HepG2 (cell line): ENCODE data around the gene KIF26B. TPM values are rescaled to one million over a fixed set of nuclear protein-coding genes. Genes with fewer than 3 reads are reported as not detected.
A peak's percentile ranks its signal among the peaks of the same experiment; 100 is the strongest.

Experiments used
- ATAC-seq: fragments of 200-7000 bp; cut with Tn5 transposase; 3 replicates; pipeline ENCODE4 v1.9.1; 2020; ENCODE audit warnings: mild to moderate bottlenecking, moderate library complexity
- BruUV-seq: library from RNA; stranded (reverse); fragments of 400-500 nt; replicated peaks from 2 replicates; lab custom pipeline; 2021; lab: Mats Ljungman, UMichigan
- CTCF ChIA-PET: fragments of 300-600 bp; formaldehyde crosslinking; extraction: SDS; loops from one replicate; lab custom pipeline; 2021; ENCODE audit warnings: low total read pairs, inconsistent platforms, low intra/inter-chr PET ratio; lab: Yijun Ruan, JAX
- POLR2A ChIA-PET: fragments of 350-600 bp; sonication (Branson Sonifier 250); formaldehyde crosslinking; loops from one replicate; lab custom pipeline; 2020; ENCODE audit warnings: antibody characterized with exemption, inconsistent platforms; lab: Yijun Ruan, JAX
- DNase-seq: peaks from one replicate; pipeline ENCODE4 v3.0.0-alpha.2; 2015; ENCODE audit warnings: low spot score
- FAIRE-seq: peaks from 3 replicates; lab custom pipeline; 2011; peaks lifted over from hg19 to GRCh38; lab: Jason Lieb, UNC
- H2AFZ ChIP-seq: one replicate; pipeline ENCODE4 v1.6.1; 2011; ENCODE audit warnings: low read length, inconsistent platforms
- H3K27ac ChIP-seq: fragments of 300-600 bp; 3 replicates; pipeline ENCODE4 v1.8.0; 2011; ENCODE audit warnings: mixed run types, mild to moderate bottlenecking, mixed read lengths, low read length, inconsistent platforms; ENCODE audit not compliant: insufficient read depth; ENCODE audit errors: extremely low read length
- H3K27me3 ChIP-seq, 2 experiments: fragments of 200-600 bp in 1 of 2; 2 replicates in 1 of 2; 3 replicates in 1 of 2; pipeline versions ENCODE4 v1.6.0 to v1.8.0; 2011; ENCODE audit warnings: low read length in 2 of 2, mild to moderate bottlenecking in 2 of 2, moderate library complexity in 2 of 2, inconsistent platforms in 1 of 2; ENCODE audit not compliant: insufficient read depth in 2 of 2, control insufficient read depth in 1 of 2
- H3K36me3 ChIP-seq, 2 experiments: fragments of 200-600 bp in 1 of 2; replicated peaks in 1 of 2; 2 replicates in 1 of 2; 3 replicates in 1 of 2; pipeline versions ENCODE4 v1.5.1 to v1.8.0; 2011; ENCODE audit warnings: low read length in 2 of 2, inconsistent platforms in 1 of 2; ENCODE audit not compliant: insufficient read depth in 2 of 2, control insufficient read depth in 1 of 2
- H3K4me1 ChIP-seq: 2 replicates; pipeline ENCODE4 v1.5.1; 2012; ENCODE audit warnings: low read length, inconsistent platforms; ENCODE audit not compliant: insufficient read depth
- H3K4me2 ChIP-seq: 2 replicates; pipeline ENCODE4 v1.6.0; 2011; ENCODE audit warnings: low read depth, low read length, inconsistent platforms
- H3K4me3 ChIP-seq, 3 experiments: fragments of 200-600 bp in 1 of 3; sonication (generic), shearing (Covaris generic) in 1 of 3; replicated peaks in 1 of 3; 2 replicates each; pipeline ENCODE4 v1.5.1; 2011 to 2016; ENCODE audit warnings: low read length in 3 of 3, inconsistent platforms in 2 of 3, low read depth in 2 of 3, mild to moderate bottlenecking in 2 of 3, control low read depth in 1 of 3, mixed read lengths in 1 of 3; ENCODE audit not compliant: insufficient read depth in 1 of 3
- H3K79me2 ChIP-seq: one replicate; pipeline ENCODE4 v1.6.1; 2011; ENCODE audit warnings: low read length, inconsistent platforms; ENCODE audit not compliant: insufficient read depth
- H3K9ac ChIP-seq: 2 replicates; pipeline ENCODE4 v1.6.0; 2011; ENCODE audit warnings: mild to moderate bottlenecking, low read depth, low read length, inconsistent platforms; ENCODE audit not compliant: insufficient read depth
- H3K9me3 ChIP-seq: 2 replicates; pipeline ENCODE4 v1.5.1; 2012; ENCODE audit warnings: mild to moderate bottlenecking, low read length
- H4K20me1 ChIP-seq: 2 replicates; pipeline ENCODE4 v1.6.0; 2011; ENCODE audit warnings: inconsistent platforms, mild to moderate bottlenecking, low read length, moderate library complexity; ENCODE audit not compliant: insufficient read depth
- BCL6 ChIP-seq: IDR thresholded peaks from 2 replicates; pipeline ENCODE4 v1.6.1; 2016; ENCODE audit warnings: missing genetic modification reagents, missing compliant biosample characterization
- FOXA1 ChIP-seq, 2 experiments: fragments of 450-650 bp in 1 of 2; sonication (generic) in 1 of 2; formaldehyde crosslinking in 1 of 2; IDR thresholded peaks; 2 replicates each; pipeline versions ENCODE4 v1.4.0 to v1.6.1; 2016 to 2020; ENCODE audit warnings: missing genetic modification reagents in 1 of 2
- FOXA3 ChIP-seq: IDR thresholded peaks from 2 replicates; pipeline ENCODE4 v1.6.1; 2016; ENCODE audit warnings: missing genetic modification reagents, missing compliant biosample characterization
- HHEX ChIP-seq: IDR thresholded peaks from 2 replicates; pipeline ENCODE4 v1.6.1; 2016; ENCODE audit warnings: control low read depth
- HNF4A ChIP-seq: sonication (generic); formaldehyde crosslinking; IDR thresholded peaks from 2 replicates; pipeline ENCODE4 v1.4.0; 2020; ENCODE audit warnings: missing genetic modification reagents
- KDM6A ChIP-seq: IDR thresholded peaks from 2 replicates; pipeline ENCODE4 v1.6.1; 2016; ENCODE audit warnings: low read depth
- LCORL ChIP-seq, 2 experiments: fragments of 450-650 bp in 1 of 2; sonication (generic) in 1 of 2; formaldehyde crosslinking in 1 of 2; IDR thresholded peaks; 2 replicates each; pipeline versions ENCODE4 v1.5.0 to v1.6.1; 2017 to 2020; ENCODE audit warnings: antibody characterized with exemption in 1 of 2, missing genetic modification reagents in 1 of 2
- MED13 ChIP-seq: sonication (generic); formaldehyde crosslinking; IDR thresholded peaks from 2 replicates; pipeline ENCODE4 v1.5.0; 2020; ENCODE audit warnings: missing genetic modification reagents
- RARA ChIP-seq: IDR thresholded peaks from 2 replicates; pipeline ENCODE4 v1.6.1; 2016; ENCODE audit warnings: missing genetic modification reagents, missing compliant biosample characterization
- SAP130 ChIP-seq: IDR thresholded peaks from 2 replicates; pipeline ENCODE4 v1.6.1; 2016; ENCODE audit warnings: low read depth
- STAG1 ChIP-seq: sonication (generic); formaldehyde crosslinking; IDR thresholded peaks from 2 replicates; pipeline ENCODE4 v1.4.0; 2020; ENCODE audit warnings: missing genetic modification reagents
- TCF7 ChIP-seq: sonication (generic); IDR thresholded peaks from 2 replicates; pipeline ENCODE4 v1.6.1; 2016; ENCODE audit warnings: antibody characterized with exemption, low read depth
- ZNF264 ChIP-seq: sonication (generic); formaldehyde crosslinking; IDR thresholded peaks from 2 replicates; pipeline ENCODE4 v1.4.0; 2020; ENCODE audit warnings: missing genetic modification reagents
- WGBS: methylation state at CpG from one replicate; pipeline ENCODE4 v1.1.6; 2017; ENCODE audit warnings: low lambda C conversion rate; 5-methylcytosine and 5-hydroxymethylcytosine counted together
- in situ Hi-C: cut with HindIII; loops from 2 replicates; pipeline ENCODE4 v1.10.0; 2017; ENCODE audit warnings: low pct_unique_long_range_greater_than_20kb; ENCODE audit not compliant: extremely low pct_ligation_motif_present
- intact Hi-C: fragments of 100-400 bp; cut with micrococcal nuclease; formaldehyde crosslinking; loops from one replicate; pipeline ENCODE4 v1.10.0; 2022; ENCODE audit not compliant: unreplicated experiment
- polyA plus RNA-seq, 8 experiments: library from polyadenylated mRNA; depleted of rRNA in 3 of 8; stranded (reverse) in 7 of 8; unstranded in 1 of 8; fragments of >200 nt; fragmentation: Illumina TruSeq in 4 of 8; extraction: Trizol in 4 of 8; gene quantifications; 2 replicates each; pipeline versions ENCODE4 v1.2.1 to v1.2.3, GENCODE V29; 2011 to 2016; ENCODE audit warnings: low read depth in 4 of 8, missing spikeins in 1 of 8, mixed read lengths in 1 of 8; ENCODE audit not compliant: insufficient read depth in 1 of 8
- total RNA-seq, 5 experiments: library from RNA; depleted of rRNA; stranded (reverse); fragments of >200 nt; fragmentation: Illumina TruSeq; extraction: Trizol; gene quantifications; 2 replicates each; pipeline ENCODE4 v1.2.3, GENCODE V29; 2016; ENCODE audit warnings: low read depth in 1 of 5
- TF ChIP-seq, protein P1 (sequence below): IDR thresholded peaks from 2 replicates; pipeline ENCODE4 v1.6.1; 2018; ENCODE audit warnings: missing genetic modification reagents, mild to moderate bottlenecking, missing compliant biosample characterization
- TF ChIP-seq, protein P2 (sequence below), 2 experiments: IDR thresholded peaks; 2 replicates each; pipeline ENCODE4 v1.6.1; 2011 to 2012; ENCODE audit warnings: low read length in 2 of 2, borderline replicate concordance in 1 of 2, low read depth in 1 of 2, mild to moderate bottlenecking in 1 of 2, moderate library complexity in 1 of 2

Gene KIF26B
- total and polyA plus RNA-seq, 2 of the 13 experiments (the other 11 are each of a cell fraction or from before 2014, with no cell fraction given) = 0.08 to 0.09 TPM

DNA sequence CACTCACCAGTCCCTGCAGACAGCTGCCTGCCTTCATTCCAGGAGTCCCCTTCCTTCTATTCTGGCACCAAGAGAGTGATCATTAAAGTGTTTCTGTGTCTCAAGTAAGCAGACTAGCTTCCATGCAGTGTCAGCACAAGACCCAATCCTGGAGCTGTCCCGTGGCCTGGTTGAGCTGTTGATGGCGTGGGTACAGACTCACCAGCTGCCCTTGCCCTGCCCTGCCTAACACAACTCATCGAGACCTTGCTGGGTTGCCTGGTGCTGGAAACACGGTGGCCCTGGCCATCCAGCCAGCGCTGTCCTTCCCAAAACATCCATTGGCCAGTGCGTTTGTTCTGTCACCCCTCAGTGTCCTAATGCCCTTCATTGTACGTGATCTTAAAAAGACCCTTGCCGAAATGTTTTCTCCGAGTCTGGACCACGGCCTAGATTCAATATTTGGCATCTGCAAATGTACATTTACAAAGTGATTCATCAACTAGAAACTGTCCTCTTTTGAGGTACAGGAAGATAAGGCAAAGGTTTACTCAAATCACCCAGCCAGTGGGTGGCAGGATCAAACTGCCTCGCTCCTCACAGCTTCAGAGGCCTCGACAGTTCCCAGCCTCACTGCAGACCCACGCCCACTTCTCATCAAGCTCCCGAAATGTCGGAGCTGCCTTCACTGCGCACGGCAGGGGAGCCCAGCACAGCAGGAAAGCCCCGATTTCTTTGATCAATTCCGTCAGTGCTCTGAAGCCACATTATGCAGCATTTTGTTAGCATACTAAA, 494.2 kb downstream of the KIF26B start:
- WGBS = 43% methylated on average over 16 of the region's 19 CpGs
- H3K4me3 ChIP-seq = no peak overlapping the region
- peaks cover 0 to 4% of the 10 kb centered on the region in 2 experiments; a peak in 2 of 5 replicates for H3K27me3 ChIP-seq
- H3K27ac ChIP-seq = no peak overlapping the region
- H4K20me1 ChIP-seq = no peaks in the 10 kb centered on the region
- in situ Hi-C loops = no loop called here
- no peak overlapping the region for H3K4me2 ChIP-seq
- H2AFZ ChIP-seq = no peak overlapping the region
- ChIA-PET CTCF (no interaction called here), POLR2A (no interaction called here)
- no peaks in the 10 kb centered on the region for H3K36me3 ChIP-seq
- intact Hi-C loops = no loop called here
- BruUV-seq = no TSS peak
- peak; percentile 66 for ATAC-seq
- H3K4me1 ChIP-seq = peaks cover 11% of the 10 kb centered on the region; the same call in 1 of the 2 replicates
- FAIRE-seq = no peak
- no peak for DNase-seq
- no peaks in the 10 kb centered on the region for H3K79me2 ChIP-seq
- no peak overlapping the region for H3K9ac ChIP-seq
- H3K9me3 ChIP-seq = no peaks in the 10 kb centered on the region
- no peak for TF ChIP-seq MED13
- TF ChIP-seq ZNF264 (CRISPR knock-in tag) = no peak
- 0 out of 2 replicates have a peak, but pooled peaks have one; percentile 17 for TF ChIP-seq SAP130 (CRISPR knock-in tag)
- TF ChIP-seq FOXA3 (CRISPR knock-in tag) = peak; percentile 9; the same call in 1 of the 2 replicates
- 0 out of 2 replicates have a peak, but pooled peaks have one; percentile 7 for TF ChIP-seq STAG1 (CRISPR knock-in tag)
- TF ChIP-seq RARA = peak; percentile 57; the same call in 1 of the 2 replicates
- TF ChIP-seq, protein P1, sequence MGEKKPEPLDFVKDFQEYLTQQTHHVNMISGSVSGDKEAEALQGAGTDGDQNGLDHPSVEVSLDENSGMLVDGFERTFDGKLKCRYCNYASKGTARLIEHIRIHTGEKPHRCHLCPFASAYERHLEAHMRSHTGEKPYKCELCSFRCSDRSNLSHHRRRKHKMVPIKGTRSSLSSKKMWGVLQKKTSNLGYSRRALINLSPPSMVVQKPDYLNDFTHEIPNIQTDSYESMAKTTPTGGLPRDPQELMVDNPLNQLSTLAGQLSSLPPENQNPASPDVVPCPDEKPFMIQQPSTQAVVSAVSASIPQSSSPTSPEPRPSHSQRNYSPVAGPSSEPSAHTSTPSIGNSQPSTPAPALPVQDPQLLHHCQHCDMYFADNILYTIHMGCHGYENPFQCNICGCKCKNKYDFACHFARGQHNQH (CRISPR knock-in tag) = no peak
- 0 out of 2 replicates have a peak, but pooled peaks have one; percentile 30 for TF ChIP-seq HHEX (CRISPR knock-in tag)
- peak; percentile 23; the same call in 1 of the 2 replicates for TF ChIP-seq TCF7
- no peak for TF ChIP-seq FOXA1 (IDR thresholded peaks at IDR 0.05)
- 0 out of 2 replicates have a peak, but pooled peaks have one; percentile 27 for TF ChIP-seq FOXA1 (CRISPR knock-in tag; IDR thresholded peaks at IDR 0.05)
- TF ChIP-seq KDM6A = no peak
- peak; percentile 60; the same call in 1 of the 2 replicates for TF ChIP-seq BCL6 (CRISPR knock-in tag)
- no peak for TF ChIP-seq LCORL (IDR thresholded peaks at IDR 0.05)
- 0 out of 2 replicates have a peak, but pooled peaks have one; percentile 31 for TF ChIP-seq LCORL (CRISPR knock-in tag; IDR thresholded peaks at IDR 0.05)
- TF ChIP-seq HNF4A (CRISPR knock-in tag) = no peak
- TF ChIP-seq, protein P2, sequence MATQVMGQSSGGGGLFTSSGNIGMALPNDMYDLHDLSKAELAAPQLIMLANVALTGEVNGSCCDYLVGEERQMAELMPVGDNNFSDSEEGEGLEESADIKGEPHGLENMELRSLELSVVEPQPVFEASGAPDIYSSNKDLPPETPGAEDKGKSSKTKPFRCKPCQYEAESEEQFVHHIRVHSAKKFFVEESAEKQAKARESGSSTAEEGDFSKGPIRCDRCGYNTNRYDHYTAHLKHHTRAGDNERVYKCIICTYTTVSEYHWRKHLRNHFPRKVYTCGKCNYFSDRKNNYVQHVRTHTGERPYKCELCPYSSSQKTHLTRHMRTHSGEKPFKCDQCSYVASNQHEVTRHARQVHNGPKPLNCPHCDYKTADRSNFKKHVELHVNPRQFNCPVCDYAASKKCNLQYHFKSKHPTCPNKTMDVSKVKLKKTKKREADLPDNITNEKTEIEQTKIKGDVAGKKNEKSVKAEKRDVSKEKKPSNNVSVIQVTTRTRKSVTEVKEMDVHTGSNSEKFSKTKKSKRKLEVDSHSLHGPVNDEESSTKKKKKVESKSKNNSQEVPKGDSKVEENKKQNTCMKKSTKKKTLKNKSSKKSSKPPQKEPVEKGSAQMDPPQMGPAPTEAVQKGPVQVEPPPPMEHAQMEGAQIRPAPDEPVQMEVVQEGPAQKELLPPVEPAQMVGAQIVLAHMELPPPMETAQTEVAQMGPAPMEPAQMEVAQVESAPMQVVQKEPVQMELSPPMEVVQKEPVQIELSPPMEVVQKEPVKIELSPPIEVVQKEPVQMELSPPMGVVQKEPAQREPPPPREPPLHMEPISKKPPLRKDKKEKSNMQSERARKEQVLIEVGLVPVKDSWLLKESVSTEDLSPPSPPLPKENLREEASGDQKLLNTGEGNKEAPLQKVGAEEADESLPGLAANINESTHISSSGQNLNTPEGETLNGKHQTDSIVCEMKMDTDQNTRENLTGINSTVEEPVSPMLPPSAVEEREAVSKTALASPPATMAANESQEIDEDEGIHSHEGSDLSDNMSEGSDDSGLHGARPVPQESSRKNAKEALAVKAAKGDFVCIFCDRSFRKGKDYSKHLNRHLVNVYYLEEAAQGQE (IDR thresholded peaks at IDR 0.05; ENCODE audit: borderline replicate concordance in 1 of 2, low read depth in 1 of 2, low read length in 2 of 2) = no peak
